B cell (primary cell): Measurements from ENCODE around the gene PGGHG. TPM values are rescaled to one million over a fixed set of nuclear protein-coding genes. Genes with fewer than 3 reads are reported as not detected.

Experiments used
- ATAC-seq: fragments of 200-7000 bp; cut with Tn5 transposase; one replicate; pipeline ENCODE4 v1.10.0; 2021; ENCODE audit warnings: low read depth, mild to moderate bottlenecking, moderate number of reproducible peaks, moderate library complexity
- CTCF ChIA-PET: fragments of 350-600 bp; sonication (Branson Sonifier 250); formaldehyde crosslinking; loops from one replicate; lab custom pipeline; 2021; ENCODE audit warnings: antibody characterized with exemption, inconsistent platforms; lab: Charles Lee
- POLR2A ChIA-PET: fragments of 350-600 bp; sonication (Branson Sonifier 250); formaldehyde crosslinking; loops from one replicate; lab custom pipeline; 2021; ENCODE audit warnings: antibody characterized with exemption; lab: Charles Lee
- DNase-seq: peaks from one replicate; pipeline ENCODE4 v3.0.0; 2013
- H2AFZ ChIP-seq: 2 replicates; pipeline ENCODE4 v1.6.1; 2012; ENCODE audit warnings: mild to moderate bottlenecking, low read depth, low read length; ENCODE audit not compliant: insufficient read depth, poor library complexity, severe bottlenecking
- H3K27ac ChIP-seq, 2 donors: 1 replicate in 1 of 2; 2 replicates in 1 of 2; pipeline ENCODE4 v1.5.1; 2012 to 2013; ENCODE audit warnings: low read length in 2 of 2, mild to moderate bottlenecking in 2 of 2, moderate library complexity in 1 of 2
- H3K27me3 ChIP-seq, 4 experiments: fragments of 200-600 bp in 1 of 4; sonication (generic) in 1 of 4; replicated peaks in 1 of 4; 1 replicate in 2 of 4; 2 replicates in 2 of 4; pipeline versions ENCODE4 v1.6.1 to v1.7.0; 2013 to 2016; ENCODE audit warnings: low read length in 3 of 4, mild to moderate bottlenecking in 2 of 4, mixed read lengths in 1 of 4, moderate library complexity in 1 of 4; ENCODE audit not compliant: insufficient read depth in 4 of 4, control insufficient read depth in 3 of 4; ENCODE audit errors: control extremely low read depth in 1 of 4
- H3K36me3 ChIP-seq, 2 experiments: replicated peaks in 1 of 2; 1 replicate in 1 of 2; 2 replicates in 1 of 2; pipeline versions ENCODE4 v1.6.1 to v1.7.1; 2013; ENCODE audit warnings: low read length in 1 of 2; ENCODE audit not compliant: insufficient read depth in 2 of 2, control insufficient read depth in 1 of 2; ENCODE audit errors: control extremely low read depth in 1 of 2, extremely low read depth in 1 of 2
- H3K4me1 ChIP-seq, 2 donors: fragments of 200-600 bp in 1 of 2; sonication (generic) in 1 of 2; 1 replicate in 1 of 2; 2 replicates in 1 of 2; pipeline versions ENCODE4 v1.5.1 to v1.6.1; 2013 to 2017; ENCODE audit warnings: low read length in 2 of 2; ENCODE audit not compliant: control insufficient read depth in 2 of 2, insufficient read depth in 2 of 2
- H3K4me2 ChIP-seq: replicated peaks from 2 replicates; pipeline ENCODE3; 2012; ENCODE audit warnings: mild to moderate bottlenecking, low read depth, low read length; ENCODE audit not compliant: poor library complexity, severe bottlenecking
- H3K4me3 ChIP-seq, 5 experiments: fragments of 200-600 bp in 1 of 5; sonication (generic) in 1 of 5; 1 replicate in 3 of 5; 2 replicates in 2 of 5; pipeline versions ENCODE4 v1.5.1 to v1.7.0; 2011 to 2016; ENCODE audit warnings: low read length in 4 of 5, mild to moderate bottlenecking in 4 of 5, low read depth in 2 of 5, control low read depth in 1 of 5, moderate library complexity in 1 of 5; ENCODE audit not compliant: insufficient read depth in 1 of 5; ENCODE audit errors: control extremely low read depth in 1 of 5, extremely low read depth in 1 of 5
- H3K79me2 ChIP-seq: fragments of 200-600 bp; sonication (generic); one replicate; pipeline ENCODE4 v1.6.0; 2016; ENCODE audit warnings: low read length; ENCODE audit not compliant: control insufficient read depth, insufficient read depth
- H3K9ac ChIP-seq: fragments of 200-600 bp; sonication (generic); 2 replicates; pipeline ENCODE4 v1.6.1; 2017; ENCODE audit warnings: mild to moderate bottlenecking, low read length, moderate library complexity
- H3K9me3 ChIP-seq, 3 donors: one replicate each; pipeline versions ENCODE4 v1.6.1 to v1.7.1; 2013; ENCODE audit warnings: low read length in 2 of 3; ENCODE audit not compliant: control insufficient read depth in 2 of 3, insufficient read depth in 1 of 3; ENCODE audit errors: control extremely low read depth in 1 of 3
- H4K20me1 ChIP-seq: 2 replicates; pipeline ENCODE4 v1.6.0; 2012; ENCODE audit warnings: mild to moderate bottlenecking, low read length; ENCODE audit not compliant: insufficient read depth, control insufficient read depth, poor library complexity, severe bottlenecking
- H3K27ac Mint-ChIP-seq: one replicate; pipeline ENCODE4 v1.8.0; 2021; ENCODE audit warnings: mixed read lengths
- H3K27me3 Mint-ChIP-seq: one replicate; pipeline ENCODE4 v1.8.0; 2021; ENCODE audit warnings: mixed read lengths
- H3K4me1 Mint-ChIP-seq: one replicate; pipeline ENCODE4 v1.8.0; 2021; ENCODE audit warnings: mixed read lengths
- H3K4me3 Mint-ChIP-seq: one replicate; pipeline ENCODE4 v1.8.0; 2021; ENCODE audit warnings: mixed read lengths
- H3K9me3 Mint-ChIP-seq: one replicate; pipeline ENCODE4 v1.8.0; 2022; ENCODE audit warnings: mixed read lengths; ENCODE audit not compliant: insufficient read depth
- CTCF ChIP-seq: fragments of 200-600 bp; IDR thresholded peaks from one replicate; pipeline ENCODE4 v1.8.0; 2022; ENCODE audit warnings: antibody characterized with exemption, mild to moderate bottlenecking
- EZH2 ChIP-seq: IDR thresholded peaks from 2 replicates; pipeline ENCODE4 v1.6.1; 2012; ENCODE audit warnings: borderline replicate concordance, low read depth, mild to moderate bottlenecking, moderate library complexity, low read length; ENCODE audit not compliant: insufficient read depth, poor library complexity, severe bottlenecking
- WGBS: methylation state at CpG from one replicate; pipeline ENCODE4 v1.1.5; 2013; ENCODE audit warnings: missing lambda C conversion rate; ENCODE audit not compliant: insufficient coverage; 5-methylcytosine and 5-hydroxymethylcytosine counted together
- intact Hi-C: fragments of 100-400 bp; cut with micrococcal nuclease; formaldehyde crosslinking; loops from one replicate; pipeline ENCODE4 v1.10.0; 2022
- polyA plus RNA-seq: library from polyadenylated mRNA; depleted of rRNA; stranded (reverse); fragments of >200 nt; gene quantifications from 2 replicates; pipeline ENCODE4 v1.2.3, GENCODE V29; 2012
- small RNA-seq: library from RNA; depleted of rRNA; stranded (forward); fragments of <200 nt; gene quantifications from one replicate; pipeline ENCODE3, GENCODE V24; 2012; ENCODE audit warnings: low replicate concordance, low read depth; ENCODE audit not compliant: insufficient read length
- total RNA-seq, 2 donors: library from RNA; stranded (reverse); fragments of 120-200 nt in 1 of 2; gene quantifications; 1 replicate in 1 of 2; 2 replicates in 1 of 2; pipeline versions ENCODE4 v1.2.3 to v1.2.4, GENCODE V29; 2013 to 2022

The PGGHG gene
- total and polyA plus RNA-seq, 2 donors (not counting 1 experiment from before 2014, with no cell fraction given): 159 to 264 TPM

GRCh38 chr11:344836-345578 lies 56.1 kb downstream of the PGGHG start:
- Histone ChIP-seq H3K4me2 (no peak overlapping the region), H3K27me3 (no peaks in the 10 kb centered on the region), H3K4me1 (peaks cover 19 to 25% of the 10 kb centered on the region in 2 donors), H4K20me1 (no peaks in the 10 kb centered on the region), H2AFZ (no peak overlapping the region), H3K9ac (no peak overlapping the region), H3K36me3 (no peaks in the 10 kb centered on the region), H3K4me3 (no peak overlapping the region), H3K9me3 (peaks cover 0 to 8% (median 0%) of the 10 kb centered on the region in 3 donors), H3K79me2 (no peaks in the 10 kb centered on the region), H3K27ac (no peak overlapping the region)
- Mint-ChIP-seq H3K4me1 (peaks cover 25% of the 10 kb centered on the region), H3K27me3 (no peaks in the 10 kb centered on the region), H3K27ac (no peak overlapping the region), H3K9me3 (no peaks in the 10 kb centered on the region), H3K4me3 (no peak overlapping the region)
- ChIA-PET POLR2A (no interaction called here), CTCF (interaction anchor here (1.1 to 1.2 kb wide), 2 partner anchors 10 to 94 kb away, joined by 3 read pairs; no protein-coding TSS in a partner anchor)
- no peak for TF ChIP-seq EZH2
- no peak for TF ChIP-seq CTCF
- DNase-seq (no peak), ATAC-seq (no peak)
- WGBS: 94% methylated on average over 5 of the region's 11 CpGs
- intact Hi-C loops: no loop called here

Small RNAs within 50 kb of the gene (small RNA-seq; reads per million reads assigned to genes)
- not detected for gene AC136475.6

Other genes with a start within 250 kb of the PGGHG start
- gene SCGB1C1, start 96.0 kb upstream of the PGGHG start, total RNA-seq: not detected in 2 replicates
- not detected in 2 replicates for gene SCGB1C1, start 96.0 kb upstream of the PGGHG start, polyA plus RNA-seq
- 69.1 and 72.2 TPM in 2 replicates for gene BET1L, start 81.7 kb upstream of the PGGHG start, total RNA-seq
- 43.9 and 49.3 TPM in 2 replicates for gene BET1L, start 81.7 kb upstream of the PGGHG start, polyA plus RNA-seq
- 102 and 110 TPM in 2 replicates for gene RIC8A, start 81.4 kb upstream of the PGGHG start, total RNA-seq
- 90.0 and 100 TPM in 2 replicates for gene RIC8A, start 81.4 kb upstream of the PGGHG start, polyA plus RNA-seq
- 27.9 and 33.6 TPM in 2 replicates for gene SIRT3, start 52.8 kb upstream of the PGGHG start, total RNA-seq
- gene SIRT3, start 52.8 kb upstream of the PGGHG start, polyA plus RNA-seq: 22.9 and 50.5 TPM in 2 replicates
- 96.2 and 104 TPM in 2 replicates for gene PSMD13, start 52.1 kb upstream of the PGGHG start, total RNA-seq
- 98.0 and 111 TPM in 2 replicates for gene PSMD13, start 52.1 kb upstream of the PGGHG start, polyA plus RNA-seq
- gene NLRP6, start 10.7 kb upstream of the PGGHG start, total RNA-seq: 2.5 and 2.7 TPM in 2 replicates
- gene NLRP6, start 10.7 kb upstream of the PGGHG start, polyA plus RNA-seq: 0.92 and 1.4 TPM in 2 replicates
- gene IFITM5, start 10.4 kb downstream of the PGGHG start, total RNA-seq: not detected in 2 replicates
- not detected in 2 replicates for gene IFITM5, start 10.4 kb downstream of the PGGHG start, polyA plus RNA-seq
- 72.1 and 76.1 TPM in 2 replicates for gene IFITM2, start 18.7 kb downstream of the PGGHG start, total RNA-seq
- gene IFITM2, start 18.7 kb downstream of the PGGHG start, polyA plus RNA-seq: 207 and 451 TPM in 2 replicates
- gene IFITM1, start 24.9 kb downstream of the PGGHG start, total RNA-seq: 19.5 and 19.7 TPM in 2 replicates
- 70.6 and 83.7 TPM in 2 replicates for gene IFITM1, start 24.9 kb downstream of the PGGHG start, polyA plus RNA-seq
- 9.8 and 16.5 TPM in 2 replicates for gene IFITM3, start 31.7 kb downstream of the PGGHG start, total RNA-seq
- gene IFITM3, start 31.7 kb downstream of the PGGHG start, polyA plus RNA-seq: 1.6 and 5.2 TPM in 2 replicates
- not detected in 2 replicates for gene B4GALNT4, start 80.4 kb downstream of the PGGHG start, total RNA-seq
- gene B4GALNT4, start 80.4 kb downstream of the PGGHG start, polyA plus RNA-seq: 0.07 TPM in 1 of 2 replicates, not detected in the other
- 0.39 TPM in 1 of 2 replicates, not detected in the other for gene PKP3, start 105.1 kb downstream of the PGGHG start, total RNA-seq
- 0.16 and 0.78 TPM in 2 replicates for gene PKP3, start 105.1 kb downstream of the PGGHG start, polyA plus RNA-seq
- gene SIGIRR, start 125.9 kb downstream of the PGGHG start, total RNA-seq: 66.6 and 73.8 TPM in 2 replicates
- gene SIGIRR, start 125.9 kb downstream of the PGGHG start, polyA plus RNA-seq: 92.1 and 145 TPM in 2 replicates
- 62.0 and 63.9 TPM in 2 replicates for gene ANO9, start 152.9 kb downstream of the PGGHG start, total RNA-seq
- 94.1 and 107 TPM in 2 replicates for gene ANO9, start 152.9 kb downstream of the PGGHG start, polyA plus RNA-seq
- 29.0 and 35.5 TPM in 2 replicates for gene PTDSS2, start 161.2 kb downstream of the PGGHG start, total RNA-seq
- gene PTDSS2, start 161.2 kb downstream of the PGGHG start, polyA plus RNA-seq: 15.4 and 22.1 TPM in 2 replicates
- 76.2 and 81.0 TPM in 2 replicates for gene RNH1, start 218.1 kb downstream of the PGGHG start, total RNA-seq
- gene RNH1, start 218.1 kb downstream of the PGGHG start, polyA plus RNA-seq: 156 and 159 TPM in 2 replicates
- 63.5 and 66.2 TPM in 2 replicates for gene HRAS, start 246.4 kb downstream of the PGGHG start, total RNA-seq
- gene HRAS, start 246.4 kb downstream of the PGGHG start, polyA plus RNA-seq: 86.0 and 110 TPM in 2 replicates
- 15.8 and 16.6 TPM in 2 replicates for gene LRRC56, start 248.4 kb downstream of the PGGHG start, total RNA-seq
- gene LRRC56, start 248.4 kb downstream of the PGGHG start, polyA plus RNA-seq: 6.6 and 11.8 TPM in 2 replicates